ENCODE data around the gene LMO4. TPM values are rescaled to one million over a fixed set of nuclear protein-coding genes. Genes with fewer than 3 reads are reported as not detected.

The LMO4 gene
- total RNA-seq, 1 donor from 2014 or later = 23.7 TPM

- no peak overlapping the region for H3K4me3 Mint-ChIP-seq
- DNase-seq = peak; percentile 39
- no peaks in the 10 kb centered on the region for H3K36me3 Mint-ChIP-seq (ENCODE audit: low read depth)
- no peaks in the 10 kb centered on the region for H3K4me1 Mint-ChIP-seq
- peaks cover 29% of the 10 kb centered on the region for H3K27me3 Mint-ChIP-seq
- no peak overlapping the region for H3K27ac Mint-ChIP-seq
- no peaks in the 10 kb centered on the region for H3K9me3 Mint-ChIP-seq
- intact Hi-C loops (cut with micrococcal nuclease) = no loop called here
Observed at GRCh38 chr1:87392248-87393192, 63.8 kb downstream of the LMO4 start.

GRCh38 chr1:87393445-87394085 lies 64.9 kb downstream of the LMO4 start:
- Mint-ChIP-seq H3K4me1 (no peaks in the 10 kb centered on the region), H3K9me3 (no peaks in the 10 kb centered on the region), H3K36me3 (ENCODE audit: low read depth) (no peaks in the 10 kb centered on the region), H3K27ac (no peak overlapping the region), H3K27me3 (peaks cover 24% of the 10 kb centered on the region), H3K4me3 (no peak overlapping the region)
- DNase-seq = no peak
- intact Hi-C loops (cut with micrococcal nuclease) = no loop called here

GRCh38 chr1:87394513-87394912 lies 65.8 kb downstream of the LMO4 start:
- no peak overlapping the region for H3K27ac Mint-ChIP-seq
- H3K9me3 Mint-ChIP-seq = no peaks in the 10 kb centered on the region
- H3K27me3 Mint-ChIP-seq = peaks cover 26% of the 10 kb centered on the region
- no peaks in the 10 kb centered on the region for H3K36me3 Mint-ChIP-seq (ENCODE audit: low read depth)
- peak; percentile 37 for DNase-seq
- H3K4me3 Mint-ChIP-seq = no peak overlapping the region
- intact Hi-C loops (cut with micrococcal nuclease) = no loop called here
- H3K4me1 Mint-ChIP-seq = no peaks in the 10 kb centered on the region

DNA sequence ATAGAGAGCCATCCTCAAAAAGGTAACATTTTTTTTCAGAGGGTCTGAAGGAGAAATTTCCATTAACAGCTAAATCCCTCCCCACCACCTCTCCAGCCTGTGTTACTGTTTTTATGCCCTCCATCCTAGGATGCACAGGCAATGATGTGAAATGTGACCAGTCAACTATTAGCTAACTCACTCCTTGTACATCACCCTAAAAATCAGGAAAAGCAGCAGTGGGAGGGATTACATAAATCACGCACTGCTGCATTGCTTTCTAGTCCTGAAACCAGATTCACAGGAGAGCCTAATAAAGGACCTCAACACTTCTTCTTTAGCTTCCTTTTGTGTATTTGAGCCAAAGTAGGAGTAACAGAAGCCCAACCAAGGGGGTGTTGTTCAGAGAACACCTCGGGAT lies 66.3 kb downstream of the LMO4 start:
- H3K27me3 Mint-ChIP-seq = peaks cover 26% of the 10 kb centered on the region
- no peak overlapping the region for H3K27ac Mint-ChIP-seq
- H3K9me3 Mint-ChIP-seq = no peaks in the 10 kb centered on the region
- intact Hi-C loops (cut with micrococcal nuclease) = no loop called here
- H3K36me3 Mint-ChIP-seq (ENCODE audit: low read depth) = no peaks in the 10 kb centered on the region
- no peak overlapping the region for H3K4me3 Mint-ChIP-seq
- no peaks in the 10 kb centered on the region for H3K4me1 Mint-ChIP-seq
- DNase-seq = no peak

Data from activated CD4-positive, alpha-beta T cell treated with anti-CD3 and anti-CD28 coated beads, Interleukin-2, amount 10 ng/mL, durations not matched to agents 24 days and 14 days (primary cell).